Uterus (tissue), 2 donors: ENCODE measurements around the gene ABHD4.

ENCODE experiments used
- POLR2A ChIP-seq, 2 donors: fragments of 450-650 bp; IDR thresholded peaks; one replicate each; pipeline ENCODE4 v1.6.1; 2016; ENCODE audit warnings: antibody characterized with exemption in 2 of 2, mild to moderate bottlenecking in 1 of 2, moderate library complexity in 1 of 2
- TF ChIP-seq, protein P1 (sequence below), 4 experiments: fragments of 200-600 bp in 2 of 4; fragments of 450-650 bp in 2 of 4; sonication (generic) in 2 of 4; IDR thresholded peaks; one replicate each; pipeline ENCODE4 v1.5.1; 2016 to 2019; ENCODE audit warnings: antibody characterized with exemption in 4 of 4, mild to moderate bottlenecking in 2 of 4, moderate library complexity in 1 of 4

DNA sequence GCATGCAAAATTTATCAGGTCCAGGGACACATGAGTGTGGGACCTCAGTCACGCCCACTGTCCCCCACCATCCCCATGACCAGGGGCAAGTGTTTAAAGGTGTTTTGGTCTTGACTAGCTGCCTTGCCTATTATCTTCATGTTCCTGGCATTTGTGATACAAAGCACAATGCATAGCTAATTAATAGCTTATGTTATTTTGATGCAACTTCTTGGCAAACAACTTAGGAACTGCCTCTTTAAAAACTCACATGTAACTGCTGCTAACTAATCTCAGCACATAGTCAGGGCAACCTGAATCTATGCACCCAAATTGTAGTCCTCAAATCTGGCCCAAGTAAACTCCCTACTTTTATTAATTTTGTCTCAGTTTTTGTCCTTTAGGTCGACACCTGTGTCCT lies 53.5 kb downstream of the ABHD4 start:
- TF ChIP-seq, protein P1, sequence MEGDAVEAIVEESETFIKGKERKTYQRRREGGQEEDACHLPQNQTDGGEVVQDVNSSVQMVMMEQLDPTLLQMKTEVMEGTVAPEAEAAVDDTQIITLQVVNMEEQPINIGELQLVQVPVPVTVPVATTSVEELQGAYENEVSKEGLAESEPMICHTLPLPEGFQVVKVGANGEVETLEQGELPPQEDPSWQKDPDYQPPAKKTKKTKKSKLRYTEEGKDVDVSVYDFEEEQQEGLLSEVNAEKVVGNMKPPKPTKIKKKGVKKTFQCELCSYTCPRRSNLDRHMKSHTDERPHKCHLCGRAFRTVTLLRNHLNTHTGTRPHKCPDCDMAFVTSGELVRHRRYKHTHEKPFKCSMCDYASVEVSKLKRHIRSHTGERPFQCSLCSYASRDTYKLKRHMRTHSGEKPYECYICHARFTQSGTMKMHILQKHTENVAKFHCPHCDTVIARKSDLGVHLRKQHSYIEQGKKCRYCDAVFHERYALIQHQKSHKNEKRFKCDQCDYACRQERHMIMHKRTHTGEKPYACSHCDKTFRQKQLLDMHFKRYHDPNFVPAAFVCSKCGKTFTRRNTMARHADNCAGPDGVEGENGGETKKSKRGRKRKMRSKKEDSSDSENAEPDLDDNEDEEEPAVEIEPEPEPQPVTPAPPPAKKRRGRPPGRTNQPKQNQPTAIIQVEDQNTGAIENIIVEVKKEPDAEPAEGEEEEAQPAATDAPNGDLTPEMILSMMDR (IDR thresholded peaks at IDR 0.05) = no peak
- TF ChIP-seq POLR2A (IDR thresholded peaks at IDR 0.05) = no peak
